Mammary epithelial cell (primary cell): ENCODE data around the gene HOXB4.

ENCODE experiments used
- EZH2 ChIP-seq: IDR thresholded peaks from 2 replicates; pipeline ENCODE4 v1.6.1; 2012; ENCODE audit warnings: low read length, inconsistent platforms, borderline replicate concordance
- TF ChIP-seq, protein P1 (sequence below), 2 donors: IDR thresholded peaks in 1 of 2; conservative IDR thresholded peaks in 1 of 2; 2 replicates each; pipeline ENCODE4 v1.5.1; 2011 to 2012; ENCODE audit warnings: inconsistent platforms in 2 of 2, low read length in 2 of 2, mild to moderate bottlenecking in 2 of 2, control low read depth in 1 of 2, low read depth in 1 of 2; ENCODE audit not compliant: insufficient read depth in 1 of 2; ENCODE audit errors: extremely low read depth in 1 of 2

DNA sequence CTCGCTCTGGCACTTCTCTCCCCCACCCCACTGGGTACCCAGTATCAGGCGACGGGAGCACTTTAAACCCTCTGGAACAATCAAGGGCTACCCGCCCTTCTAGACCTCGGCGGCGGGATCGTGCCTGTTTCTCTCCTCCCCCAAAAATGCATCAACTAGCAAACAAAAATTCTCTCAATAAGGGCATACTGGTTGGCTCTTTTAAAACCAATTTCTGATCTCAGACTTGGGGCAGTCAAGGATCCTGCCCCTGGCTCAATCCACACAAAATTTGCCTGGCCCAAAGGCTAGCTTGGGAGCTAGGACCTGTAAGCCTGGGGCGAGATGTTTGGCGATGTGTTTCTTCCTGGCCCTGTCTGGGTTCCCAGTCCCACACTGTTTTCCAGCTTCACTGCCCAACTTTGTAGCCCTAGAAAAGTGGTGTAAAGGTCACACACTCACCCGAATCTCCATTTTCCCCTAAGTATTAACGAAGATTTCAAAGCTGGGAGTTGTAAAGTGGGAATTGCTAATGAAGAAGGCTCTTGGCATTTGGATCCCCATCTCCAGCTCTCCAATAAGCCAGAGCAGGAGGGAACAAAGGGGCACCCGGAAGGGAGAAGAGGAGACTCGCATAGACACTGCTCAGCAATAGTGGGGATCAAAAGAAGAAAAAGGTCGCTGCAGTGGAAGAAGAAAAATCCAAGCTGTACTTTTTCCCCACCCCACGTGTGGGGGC is 18.9 kb downstream of the HOXB4 start:
- no peak for TF ChIP-seq EZH2
- TF ChIP-seq, protein P1, sequence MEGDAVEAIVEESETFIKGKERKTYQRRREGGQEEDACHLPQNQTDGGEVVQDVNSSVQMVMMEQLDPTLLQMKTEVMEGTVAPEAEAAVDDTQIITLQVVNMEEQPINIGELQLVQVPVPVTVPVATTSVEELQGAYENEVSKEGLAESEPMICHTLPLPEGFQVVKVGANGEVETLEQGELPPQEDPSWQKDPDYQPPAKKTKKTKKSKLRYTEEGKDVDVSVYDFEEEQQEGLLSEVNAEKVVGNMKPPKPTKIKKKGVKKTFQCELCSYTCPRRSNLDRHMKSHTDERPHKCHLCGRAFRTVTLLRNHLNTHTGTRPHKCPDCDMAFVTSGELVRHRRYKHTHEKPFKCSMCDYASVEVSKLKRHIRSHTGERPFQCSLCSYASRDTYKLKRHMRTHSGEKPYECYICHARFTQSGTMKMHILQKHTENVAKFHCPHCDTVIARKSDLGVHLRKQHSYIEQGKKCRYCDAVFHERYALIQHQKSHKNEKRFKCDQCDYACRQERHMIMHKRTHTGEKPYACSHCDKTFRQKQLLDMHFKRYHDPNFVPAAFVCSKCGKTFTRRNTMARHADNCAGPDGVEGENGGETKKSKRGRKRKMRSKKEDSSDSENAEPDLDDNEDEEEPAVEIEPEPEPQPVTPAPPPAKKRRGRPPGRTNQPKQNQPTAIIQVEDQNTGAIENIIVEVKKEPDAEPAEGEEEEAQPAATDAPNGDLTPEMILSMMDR (conservative IDR thresholded peaks at IDR 0.05 in 1 of 2, IDR thresholded peaks at IDR 0.05 in 1 of 2; ENCODE audit: extremely low read depth in 1 of 2, insufficient read depth in 1 of 2, low read depth in 1 of 2, low read length in 2 of 2) = no peak
